ENCODE measurements around the gene ZBTB11.

The ZBTB11 gene

DNA sequence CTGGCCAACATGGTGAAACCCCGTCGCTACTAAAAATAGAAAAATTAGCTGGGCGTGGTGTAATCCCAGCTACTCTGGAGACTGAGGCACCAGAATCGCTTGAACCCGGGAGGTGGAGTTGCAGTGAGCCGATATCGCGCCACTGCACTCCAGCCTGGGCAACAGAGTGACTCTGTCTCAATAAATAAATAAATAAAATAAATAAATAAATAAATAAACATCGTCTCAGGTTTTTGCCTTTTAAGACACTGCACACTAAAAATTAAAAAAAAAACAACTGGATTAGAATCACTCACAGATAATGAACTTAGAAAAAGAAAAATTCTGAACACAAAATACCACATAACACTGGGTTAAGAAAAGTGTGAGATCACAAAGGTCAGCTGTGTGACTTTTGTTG is 2.4 kb downstream of the ZBTB11 start:
- no peaks in the 10 kb centered on the region for H3K9me3 ChIP-seq (ENCODE audit: control insufficient read depth in 5 of 5, low read length in 5 of 5)
- H3K4me1 ChIP-seq (ENCODE audit: control insufficient read depth in 5 of 5, insufficient read depth in 5 of 5, low read length in 5 of 5), result peaks cover 2 to 24% (median 20%) of the 10 kb centered on the region in 5 donors
- peaks cover 0 to 12% (median 6%) of the 10 kb centered on the region in 5 donors for H3K36me3 ChIP-seq (ENCODE audit: control insufficient read depth in 5 of 5, insufficient read depth in 5 of 5, low read length in 5 of 5)
- no peak overlapping the region for H3K9ac ChIP-seq (ENCODE audit: low read length in 5 of 5)
- no peak overlapping the region for H3K27ac ChIP-seq (ENCODE audit: low read depth, low read length)
- H3K27me3 ChIP-seq (ENCODE audit: control insufficient read depth in 5 of 5, insufficient read depth in 4 of 5, low read length in 5 of 5), result no peaks in the 10 kb centered on the region
- no peak overlapping the region for H3K4me3 ChIP-seq (ENCODE audit: low read depth in 1 of 5, low read length in 5 of 5)

DNA sequence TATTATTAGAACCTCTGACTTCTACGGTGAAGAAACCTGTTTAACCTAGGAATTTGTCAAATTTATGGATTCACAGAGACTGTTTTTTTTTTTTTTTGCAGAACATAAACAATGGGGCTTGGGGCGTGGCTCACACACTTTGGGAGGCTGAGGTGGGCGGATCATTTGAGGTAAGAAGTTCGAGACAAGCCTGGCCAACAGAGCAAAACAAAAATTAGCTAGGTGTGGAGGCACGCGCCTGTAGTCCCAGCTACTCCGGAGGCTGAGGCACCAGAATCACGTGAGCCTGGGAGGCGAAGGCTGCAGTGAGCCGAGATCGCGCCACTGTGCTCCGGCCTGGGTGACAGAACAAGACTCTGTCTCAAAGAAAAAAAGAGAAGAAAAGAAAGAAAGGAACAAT is 3.0 kb downstream of the ZBTB11 start:
- Histone ChIP-seq H3K27me3 (ENCODE audit: control insufficient read depth in 5 of 5, insufficient read depth in 4 of 5, low read length in 5 of 5) (no peaks in the 10 kb centered on the region), H3K9me3 (ENCODE audit: control insufficient read depth in 5 of 5, low read length in 5 of 5) (no peaks in the 10 kb centered on the region), H3K4me1 (ENCODE audit: control insufficient read depth in 5 of 5, insufficient read depth in 5 of 5, low read length in 5 of 5) (peaks cover 2 to 24% (median 20%) of the 10 kb centered on the region in 5 donors), H3K27ac (ENCODE audit: low read depth, low read length) (no peak overlapping the region), H3K9ac (ENCODE audit: low read length in 5 of 5) (no peak overlapping the region), H3K36me3 (ENCODE audit: control insufficient read depth in 5 of 5, insufficient read depth in 5 of 5, low read length in 5 of 5) (peaks cover 0 to 18% (median 6%) of the 10 kb centered on the region in 5 donors), H3K4me3 (ENCODE audit: low read depth in 1 of 5, low read length in 5 of 5) (no peak overlapping the region)

DNA sequence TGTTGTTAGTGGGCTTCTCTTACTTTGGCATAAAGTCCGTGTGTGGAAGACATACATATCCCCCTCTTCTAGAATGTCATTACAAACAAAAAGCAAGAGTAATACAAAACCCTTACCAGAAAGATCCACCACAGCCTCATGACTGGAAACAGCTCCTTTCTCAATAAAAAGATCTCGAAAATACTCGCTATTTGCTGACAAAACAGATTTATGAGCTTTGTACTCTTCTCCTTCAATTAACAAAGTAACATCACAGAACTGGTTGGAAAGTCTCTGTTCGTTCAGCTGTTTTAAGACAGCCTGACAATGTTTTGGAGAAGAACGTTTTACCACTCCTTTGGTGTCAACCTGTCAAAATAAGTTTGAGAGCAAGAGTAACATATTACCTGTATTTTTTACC is 5.9 kb downstream of the ZBTB11 start:
- Histone ChIP-seq H3K4me3 (ENCODE audit: low read depth in 1 of 5, low read length in 5 of 5) (no peak overlapping the region), H3K27ac (ENCODE audit: low read depth, low read length) (no peak overlapping the region), H3K9ac (ENCODE audit: low read length in 5 of 5) (peak overlapping the region in 1 of 5 donors; percentile 11), H3K4me1 (ENCODE audit: control insufficient read depth in 5 of 5, insufficient read depth in 5 of 5, low read length in 5 of 5) (peaks cover 0 to 11% (median 9%) of the 10 kb centered on the region in 5 donors), H3K9me3 (ENCODE audit: control insufficient read depth in 5 of 5, low read length in 5 of 5) (no peaks in the 10 kb centered on the region), H3K27me3 (ENCODE audit: control insufficient read depth in 5 of 5, insufficient read depth in 4 of 5, low read length in 5 of 5) (no peaks in the 10 kb centered on the region), H3K36me3 (ENCODE audit: control insufficient read depth in 5 of 5, insufficient read depth in 5 of 5, low read length in 5 of 5) (peaks cover 4 to 29% (median 11%) of the 10 kb centered on the region in 5 donors)

DNA sequence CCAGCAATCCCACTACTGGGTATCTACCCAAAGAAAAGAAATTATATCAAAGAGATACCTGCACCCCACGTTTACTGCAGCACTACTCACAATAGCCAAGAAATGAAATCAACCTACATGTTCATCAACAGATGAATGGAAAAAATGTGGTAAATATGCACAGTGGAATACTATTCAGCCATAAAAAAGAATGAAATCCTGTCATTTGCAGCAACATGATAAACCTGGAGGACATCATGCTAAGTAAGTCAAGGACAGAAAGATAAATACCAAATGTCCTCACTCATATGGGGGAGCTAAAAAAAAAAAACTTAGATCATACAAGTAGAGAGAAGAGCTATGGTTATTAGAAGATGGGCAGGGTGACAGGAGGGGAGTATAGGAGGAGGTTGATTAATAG is 9.1 kb downstream of the ZBTB11 start:
- H3K9ac ChIP-seq (ENCODE audit: low read length in 5 of 5), result no peak overlapping the region
- peaks cover 22 to 60% (median 33%) of the 10 kb centered on the region in 5 donors for H3K36me3 ChIP-seq (ENCODE audit: control insufficient read depth in 5 of 5, insufficient read depth in 5 of 5, low read length in 5 of 5)
- H3K27ac ChIP-seq (ENCODE audit: low read depth, low read length), result no peak overlapping the region
- no peak overlapping the region for H3K4me3 ChIP-seq (ENCODE audit: low read depth in 1 of 5, low read length in 5 of 5)
- no peaks in the 10 kb centered on the region for H3K9me3 ChIP-seq (ENCODE audit: control insufficient read depth in 5 of 5, low read length in 5 of 5)
- no peaks in the 10 kb centered on the region for H3K4me1 ChIP-seq (ENCODE audit: control insufficient read depth in 5 of 5, insufficient read depth in 5 of 5, low read length in 5 of 5)
- no peaks in the 10 kb centered on the region for H3K27me3 ChIP-seq (ENCODE audit: control insufficient read depth in 5 of 5, insufficient read depth in 4 of 5, low read length in 5 of 5)

DNA sequence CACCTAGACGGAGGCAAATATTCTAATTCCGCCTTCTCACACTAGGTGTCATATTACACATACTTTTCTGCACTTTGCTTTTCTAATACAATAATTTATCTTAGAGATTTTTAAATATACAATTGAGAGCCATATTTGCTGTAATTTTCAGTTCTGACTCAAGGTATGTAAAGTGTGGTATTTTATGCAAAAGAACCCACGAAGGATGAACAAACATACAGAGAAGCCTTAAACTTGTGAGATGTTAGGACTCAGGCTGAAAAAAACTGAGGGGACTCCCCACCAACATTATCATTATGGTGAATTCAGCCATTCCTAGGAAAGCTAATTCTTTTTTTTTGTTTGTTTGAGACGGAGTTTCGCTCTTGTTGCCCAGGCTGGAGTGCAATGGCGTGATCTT is 9.6 kb downstream of the ZBTB11 start:
- H3K9ac ChIP-seq (ENCODE audit: low read length in 5 of 5), result no peak overlapping the region
- peaks cover 22 to 62% (median 37%) of the 10 kb centered on the region in 5 donors for H3K36me3 ChIP-seq (ENCODE audit: control insufficient read depth in 5 of 5, insufficient read depth in 5 of 5, low read length in 5 of 5)
- no peak overlapping the region for H3K27ac ChIP-seq (ENCODE audit: low read depth, low read length)
- no peaks in the 10 kb centered on the region for H3K4me1 ChIP-seq (ENCODE audit: control insufficient read depth in 5 of 5, insufficient read depth in 5 of 5, low read length in 5 of 5)
- H3K4me3 ChIP-seq (ENCODE audit: low read depth in 1 of 5, low read length in 5 of 5), result no peak overlapping the region
- no peaks in the 10 kb centered on the region for H3K27me3 ChIP-seq (ENCODE audit: control insufficient read depth in 5 of 5, insufficient read depth in 4 of 5, low read length in 5 of 5)
- no peaks in the 10 kb centered on the region for H3K9me3 ChIP-seq (ENCODE audit: control insufficient read depth in 5 of 5, low read length in 5 of 5)

DNA sequence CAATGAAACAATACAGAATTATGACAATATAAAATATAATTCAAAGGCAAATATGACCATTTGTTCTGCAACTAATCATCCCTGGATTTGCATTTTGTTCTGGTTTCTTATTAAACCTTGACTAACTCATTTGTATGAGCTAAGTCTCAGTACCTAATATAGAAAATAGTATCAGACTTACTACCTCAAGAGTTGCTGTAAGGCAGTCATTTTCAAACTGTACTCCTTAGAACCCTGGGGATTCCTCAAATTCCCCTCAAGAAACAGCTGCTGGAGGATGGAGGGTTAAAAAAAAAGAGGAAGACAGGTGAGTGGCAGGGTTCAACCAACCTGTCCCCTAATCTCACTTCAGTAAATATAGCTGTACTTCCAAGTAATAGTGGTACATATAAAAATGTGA is 11.1 kb downstream of the ZBTB11 start:
- Histone ChIP-seq H3K9ac (ENCODE audit: low read length in 5 of 5) (no peak overlapping the region), H3K27me3 (ENCODE audit: control insufficient read depth in 5 of 5, insufficient read depth in 4 of 5, low read length in 5 of 5) (no peaks in the 10 kb centered on the region), H3K4me1 (ENCODE audit: control insufficient read depth in 5 of 5, insufficient read depth in 5 of 5, low read length in 5 of 5) (no peaks in the 10 kb centered on the region), H3K9me3 (ENCODE audit: control insufficient read depth in 5 of 5, low read length in 5 of 5) (no peaks in the 10 kb centered on the region), H3K36me3 (ENCODE audit: control insufficient read depth in 5 of 5, insufficient read depth in 5 of 5, low read length in 5 of 5) (peaks cover 22 to 62% (median 42%) of the 10 kb centered on the region in 5 donors), H3K4me3 (ENCODE audit: low read depth in 1 of 5, low read length in 5 of 5) (no peak overlapping the region), H3K27ac (ENCODE audit: low read depth, low read length) (no peak overlapping the region)

DNA sequence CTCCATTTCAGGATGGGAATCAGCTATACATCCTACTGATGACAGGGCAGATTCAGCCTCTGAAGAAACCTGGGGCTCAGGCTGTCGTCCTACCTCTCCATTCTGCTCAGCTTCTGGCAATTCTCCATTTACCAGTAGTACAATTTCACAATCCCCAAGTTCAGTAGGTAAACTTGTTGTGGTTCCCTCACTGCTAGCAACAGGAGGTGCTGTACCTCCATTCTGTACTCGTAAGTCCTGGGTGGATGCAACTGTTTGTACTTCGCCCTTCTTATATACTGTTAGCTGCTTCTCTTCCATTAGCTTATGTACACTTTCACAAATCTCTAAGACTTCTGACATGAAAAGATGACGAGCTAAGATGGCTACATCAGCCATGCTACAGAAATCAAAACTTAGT is 11.6 kb downstream of the ZBTB11 start:
- Histone ChIP-seq H3K4me3 (ENCODE audit: low read depth in 1 of 5, low read length in 5 of 5) (no peak overlapping the region), H3K27ac (ENCODE audit: low read depth, low read length) (no peak overlapping the region), H3K9me3 (ENCODE audit: control insufficient read depth in 5 of 5, low read length in 5 of 5) (no peaks in the 10 kb centered on the region), H3K4me1 (ENCODE audit: control insufficient read depth in 5 of 5, insufficient read depth in 5 of 5, low read length in 5 of 5) (no peaks in the 10 kb centered on the region), H3K9ac (ENCODE audit: low read length in 5 of 5) (no peak overlapping the region), H3K36me3 (ENCODE audit: control insufficient read depth in 5 of 5, insufficient read depth in 5 of 5, low read length in 5 of 5) (peaks cover 25 to 63% (median 42%) of the 10 kb centered on the region in 5 donors), H3K27me3 (ENCODE audit: control insufficient read depth in 5 of 5, insufficient read depth in 4 of 5, low read length in 5 of 5) (no peaks in the 10 kb centered on the region)

DNA sequence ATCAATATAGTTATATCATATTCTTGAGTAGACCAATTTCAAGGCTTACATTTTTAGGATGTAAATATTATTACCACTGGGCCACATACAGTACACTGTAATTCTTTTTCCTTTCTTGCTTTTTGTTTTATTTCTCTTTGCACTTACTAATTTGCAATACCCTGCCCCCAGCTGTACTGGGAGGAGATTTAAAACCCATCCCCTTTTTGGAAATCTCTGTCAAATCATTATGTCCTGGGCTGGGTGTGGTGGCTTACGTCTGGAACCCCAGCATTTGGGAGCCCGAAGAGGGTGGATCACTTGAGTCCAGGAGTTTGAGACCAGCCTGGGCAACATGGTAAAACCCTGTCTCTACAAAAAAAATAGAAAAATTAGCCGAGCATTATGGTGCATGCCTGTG is 16.2 kb downstream of the ZBTB11 start:
- Histone ChIP-seq H3K36me3 (ENCODE audit: control insufficient read depth in 5 of 5, insufficient read depth in 5 of 5, low read length in 5 of 5) (peaks cover 41 to 87% (median 68%) of the 10 kb centered on the region in 5 donors), H3K27ac (ENCODE audit: low read depth, low read length) (no peak overlapping the region), H3K27me3 (ENCODE audit: control insufficient read depth in 5 of 5, insufficient read depth in 4 of 5, low read length in 5 of 5) (no peaks in the 10 kb centered on the region), H3K9me3 (ENCODE audit: control insufficient read depth in 5 of 5, low read length in 5 of 5) (no peaks in the 10 kb centered on the region), H3K4me1 (ENCODE audit: control insufficient read depth in 5 of 5, insufficient read depth in 5 of 5, low read length in 5 of 5) (no peaks in the 10 kb centered on the region), H3K9ac (ENCODE audit: low read length in 5 of 5) (no peak overlapping the region), H3K4me3 (ENCODE audit: low read depth in 1 of 5, low read length in 5 of 5) (no peak overlapping the region)

DNA sequence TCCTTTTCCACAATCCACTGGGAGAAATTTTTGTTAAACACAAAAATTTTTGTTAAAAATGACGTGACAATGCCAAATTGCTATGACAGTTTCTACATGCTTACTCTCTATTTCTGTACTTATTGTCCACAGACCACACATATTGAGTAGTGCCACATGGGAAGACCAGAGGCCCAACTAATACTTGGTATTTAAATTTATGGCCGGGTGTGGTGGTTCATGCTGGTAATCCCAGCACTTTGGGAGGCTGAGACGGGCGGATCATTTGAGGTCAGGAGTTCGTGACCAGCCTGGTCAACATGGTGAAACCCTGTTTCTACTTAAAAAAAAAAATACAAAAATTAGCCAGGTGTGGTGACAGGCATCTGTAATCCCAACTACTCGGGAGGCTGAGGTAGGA is 20.3 kb downstream of the ZBTB11 start:
- Histone ChIP-seq H3K27me3 (ENCODE audit: control insufficient read depth in 5 of 5, insufficient read depth in 4 of 5, low read length in 5 of 5) (no peaks in the 10 kb centered on the region), H3K27ac (ENCODE audit: low read depth, low read length) (no peak overlapping the region), H3K9me3 (ENCODE audit: control insufficient read depth in 5 of 5, low read length in 5 of 5) (no peaks in the 10 kb centered on the region), H3K4me3 (ENCODE audit: low read depth in 1 of 5, low read length in 5 of 5) (no peak overlapping the region), H3K4me1 (ENCODE audit: control insufficient read depth in 5 of 5, insufficient read depth in 5 of 5, low read length in 5 of 5) (peaks cover 0 to 4% (median 0%) of the 10 kb centered on the region in 5 donors), H3K9ac (ENCODE audit: low read length in 5 of 5) (no peak overlapping the region), H3K36me3 (ENCODE audit: control insufficient read depth in 5 of 5, insufficient read depth in 5 of 5, low read length in 5 of 5) (peaks cover 32 to 84% (median 64%) of the 10 kb centered on the region in 5 donors)

DNA sequence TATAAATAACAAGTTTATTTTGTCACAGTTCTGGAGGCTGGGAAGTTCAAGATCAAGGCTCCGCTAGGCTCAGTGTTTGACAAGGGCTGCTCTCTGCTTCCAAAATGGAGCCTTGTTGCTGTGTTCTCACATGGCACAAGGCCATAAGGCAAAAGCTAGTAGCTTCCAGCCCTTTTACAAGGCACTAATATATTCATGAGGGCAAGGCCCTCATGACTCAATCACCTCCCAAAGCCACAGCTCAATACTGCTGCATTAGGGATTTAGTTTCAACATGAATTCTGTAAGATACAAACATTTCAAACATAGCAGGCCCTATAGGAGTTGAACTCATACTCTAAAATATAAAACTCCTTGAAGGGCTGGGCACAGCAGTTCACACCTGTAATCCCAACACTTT is 30.2 kb downstream of the ZBTB11 start:
- H3K9me3 ChIP-seq (ENCODE audit: control insufficient read depth in 5 of 5, low read length in 5 of 5), result peaks cover 0 to 3% (median 0%) of the 10 kb centered on the region in 5 donors
- H3K4me1 ChIP-seq (ENCODE audit: control insufficient read depth in 5 of 5, insufficient read depth in 5 of 5, low read length in 5 of 5), result no peaks in the 10 kb centered on the region
- H3K27ac ChIP-seq (ENCODE audit: low read depth, low read length), result no peak overlapping the region
- H3K9ac ChIP-seq (ENCODE audit: low read length in 5 of 5), result no peak overlapping the region
- H3K36me3 ChIP-seq (ENCODE audit: control insufficient read depth in 5 of 5, insufficient read depth in 5 of 5, low read length in 5 of 5), result peaks cover 16 to 29% (median 24%) of the 10 kb centered on the region in 5 donors
- H3K27me3 ChIP-seq (ENCODE audit: control insufficient read depth in 5 of 5, insufficient read depth in 4 of 5, low read length in 5 of 5), result no peaks in the 10 kb centered on the region
- no peak overlapping the region for H3K4me3 ChIP-seq (ENCODE audit: low read depth in 1 of 5, low read length in 5 of 5)
